GM19468 (cell line): ENCODE data around the gene PFKFB1.
"Not testable (repeated sequence)": the region's sequence is repeated elsewhere in the genome, so short reads cannot be mapped to it uniquely, and the experiment has no call there.

Experiments used
- ATAC-seq: cut with Tn5 transposase; IDR thresholded peaks from one replicate; pipeline ENCODE4 v1.9.1; 2021; ENCODE audit warnings: mild to moderate bottlenecking, moderate library complexity, moderate number of reproducible peaks; ENCODE audit not compliant: unreplicated experiment; ENCODE audit errors: extremely low read depth

PFKFB1 gene

GRCh38 chrX:54994668-54995351 lies 822 bp upstream of the PFKFB1 start:
- ATAC-seq = no peak

DNA sequence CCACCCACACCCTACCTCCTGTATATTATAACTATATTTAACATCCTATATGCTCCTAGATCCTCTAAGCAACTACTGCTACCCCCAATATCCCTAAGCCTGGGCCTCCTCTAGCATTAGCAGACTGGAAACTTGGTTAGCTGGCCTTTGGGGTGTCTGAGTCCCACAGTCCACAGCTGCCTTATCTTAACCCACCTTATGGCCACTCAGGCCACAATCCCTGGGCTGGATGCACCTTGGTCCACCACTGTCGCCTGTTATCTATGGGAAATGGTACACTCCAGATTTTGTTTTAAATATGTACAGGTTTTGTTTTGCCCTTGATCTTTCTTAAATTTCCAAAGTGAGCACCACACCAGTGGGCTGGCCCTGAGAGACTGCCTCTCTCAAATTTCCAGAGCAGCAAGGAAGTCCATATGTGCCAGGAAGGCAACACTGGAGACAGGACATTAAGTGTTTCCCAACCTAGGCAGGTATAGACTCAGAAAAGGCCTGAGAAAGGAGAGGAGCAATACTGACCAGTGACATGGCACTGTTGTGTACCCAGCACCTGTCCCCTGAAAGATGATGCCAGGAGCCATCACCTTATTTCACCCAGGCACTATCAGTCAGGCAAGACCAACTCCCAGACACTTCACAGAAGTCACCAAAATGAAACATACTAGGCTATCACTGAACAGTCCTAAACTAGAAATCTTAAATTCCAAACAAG lies 921 bp downstream of the PFKFB1 start:
- no peak for ATAC-seq

- no peak for ATAC-seq
Measured at GRCh38 chrX:54991706-54992105, 2.3 kb downstream of the PFKFB1 start.

- not testable (repeated sequence) for ATAC-seq
Measured at GRCh38 chrX:54983306-54983705, 10.7 kb downstream of the PFKFB1 start.

GRCh38 chrX:54980334-54980733 lies 13.7 kb downstream of the PFKFB1 start:
- ATAC-seq = no peak

- no peak for ATAC-seq
Measured at GRCh38 chrX:54979432-54979831, 14.6 kb downstream of the PFKFB1 start.

GRCh38 chrX:54978448-54978847 lies 15.5 kb downstream of the PFKFB1 start:
- no peak for ATAC-seq

DNA sequence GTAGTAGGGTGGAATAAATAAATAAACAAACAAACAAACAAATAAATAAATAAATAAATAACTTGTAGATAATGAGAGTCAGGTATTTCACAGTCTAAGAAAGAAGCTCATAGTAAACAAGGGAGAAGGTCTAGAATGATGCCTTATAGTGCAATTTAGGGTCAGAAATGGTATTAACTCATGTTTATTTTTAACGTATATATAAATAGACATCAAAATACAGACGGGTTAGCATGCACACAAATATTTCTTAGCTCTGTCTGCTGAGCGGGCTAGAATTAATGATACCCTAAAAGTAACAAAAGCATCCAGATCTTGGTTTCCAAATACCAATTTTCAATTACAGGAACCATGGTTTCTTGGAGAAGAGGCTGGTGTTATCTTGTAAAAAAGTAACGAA lies 16.6 kb downstream of the PFKFB1 start:
- no peak for ATAC-seq

DNA sequence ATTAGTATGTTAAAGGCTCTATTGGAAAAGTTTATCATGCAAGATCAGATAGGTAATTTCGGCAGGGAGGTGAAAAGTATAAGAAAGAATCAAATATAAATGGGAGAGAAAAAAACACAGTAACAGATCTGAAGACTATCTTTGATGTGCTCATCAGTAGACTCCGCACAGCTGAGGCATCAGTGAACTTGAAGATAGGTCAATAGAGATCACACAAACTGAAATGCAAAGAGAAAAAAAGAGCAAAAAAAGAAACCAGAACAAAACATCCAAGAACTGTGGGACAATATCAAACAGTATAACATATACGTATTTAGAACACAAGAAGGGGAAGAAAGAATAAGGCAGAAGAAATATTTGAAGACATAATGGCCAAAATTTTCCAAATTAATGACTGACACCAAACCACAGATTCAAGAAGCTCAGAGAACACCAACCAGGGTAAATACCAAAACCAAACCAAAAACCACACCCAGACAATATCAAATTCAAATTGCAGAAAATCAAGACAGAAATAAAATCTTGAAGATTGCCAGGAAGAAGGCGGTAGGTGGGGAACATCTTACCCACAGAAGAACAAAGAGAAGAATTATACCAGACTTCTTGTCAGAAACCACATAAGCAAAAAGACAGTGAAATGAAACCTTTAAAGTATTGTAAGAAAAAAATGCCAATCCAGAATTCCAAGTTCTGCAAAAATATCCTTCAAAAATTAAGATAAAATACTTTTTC lies 29.1 kb downstream of the PFKFB1 start:
- ATAC-seq = no peak

DNA sequence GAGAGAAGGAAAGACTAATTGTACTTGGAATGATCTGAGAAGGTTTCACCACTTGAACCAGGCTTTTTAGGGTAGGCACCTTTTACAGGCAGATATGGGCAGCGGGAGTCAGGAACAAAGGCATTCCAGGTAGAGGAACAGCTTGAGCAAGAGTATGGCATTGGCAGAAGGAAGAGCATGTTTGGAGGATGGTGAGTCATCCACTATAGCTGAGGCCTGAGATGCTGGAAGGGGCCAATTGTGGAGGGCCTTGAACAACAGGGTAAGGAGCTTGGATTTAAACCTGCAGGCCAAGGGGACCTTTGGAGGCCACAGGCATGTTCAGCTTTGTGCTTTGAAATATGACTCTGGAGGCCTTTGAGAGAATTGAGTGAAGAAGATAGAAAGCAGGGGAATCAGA lies 32.2 kb downstream of the PFKFB1 start:
- no peak for ATAC-seq

- ATAC-seq = no peak
Measured at GRCh38 chrX:54950730-54951375, 43.1 kb downstream of the PFKFB1 start.

DNA sequence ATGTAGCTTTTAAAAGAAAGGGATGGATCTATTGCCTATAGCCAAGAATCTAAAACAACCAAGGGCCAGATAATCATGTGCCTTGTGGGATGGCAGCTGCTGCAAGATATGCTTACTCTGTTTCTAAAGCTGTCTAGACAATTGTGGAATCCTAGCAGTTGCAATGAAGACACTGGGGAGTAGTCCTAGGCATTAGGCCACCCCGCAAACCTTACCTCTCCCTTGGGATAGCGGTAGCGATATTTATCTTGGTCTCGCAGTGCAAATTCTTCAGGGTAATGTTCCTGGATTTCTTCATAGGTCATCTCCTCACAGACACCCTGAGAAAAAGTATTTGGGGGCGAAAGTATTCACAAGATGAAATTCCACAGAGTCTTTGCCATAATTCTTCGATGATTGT lies 48.8 kb downstream of the PFKFB1 start:
- ATAC-seq = no peak

DNA sequence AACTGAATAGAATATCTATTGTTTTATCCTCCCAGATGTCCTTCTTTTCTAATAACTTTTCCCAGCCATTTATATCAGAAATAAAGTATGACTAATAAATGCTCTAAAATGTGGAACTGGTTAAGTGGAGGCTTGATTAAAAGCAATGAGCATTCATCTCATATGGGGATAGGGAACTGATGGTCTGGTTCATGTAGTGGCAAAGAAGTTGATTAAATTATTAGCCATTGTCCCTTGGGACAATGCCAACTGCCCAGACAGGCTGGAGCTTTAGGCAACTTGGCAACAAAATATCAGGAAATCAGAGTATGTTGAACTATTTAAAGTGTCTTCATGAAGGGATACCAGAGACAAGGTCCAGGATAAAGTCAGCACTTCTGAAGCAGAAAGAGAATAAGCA lies 49.2 kb downstream of the PFKFB1 start:
- no peak for ATAC-seq

- no peak for ATAC-seq
Measured at GRCh38 chrX:54937416-54937815, 56.6 kb downstream of the PFKFB1 start.

GRCh38 chrX:54935306-54935705 lies 58.7 kb downstream of the PFKFB1 start:
- no peak for ATAC-seq

- ATAC-seq = no peak
Measured at GRCh38 chrX:54934890-54935289, 59.1 kb downstream of the PFKFB1 start.

GRCh38 chrX:54934058-54934457 lies 59.9 kb downstream of the PFKFB1 start:
- no peak for ATAC-seq

- ATAC-seq = no peak
Measured at GRCh38 chrX:54933150-54933826, 60.7 kb downstream of the PFKFB1 start.

GRCh38 chrX:54931107-54931506 lies 62.9 kb downstream of the PFKFB1 start:
- no peak for ATAC-seq
